IgD-negative memory B cell (primary cell): ENCODE data around the gene STYX. TPM values are rescaled to one million over a fixed set of nuclear protein-coding genes. Genes with fewer than 3 reads are reported as not detected.
"Not testable (repeated sequence)": the region's sequence is repeated elsewhere in the genome, so short reads cannot be mapped to it uniquely, and the experiment has no call there.

Source experiments
- H3K27ac Mint-ChIP-seq, 3 donors: one replicate each; pipeline ENCODE4 v1.8.0; 2020 to 2022; ENCODE audit warnings: mild to moderate bottlenecking in 3 of 3, mixed read lengths in 3 of 3, moderate library complexity in 1 of 3
- H3K27me3 Mint-ChIP-seq: one replicate; pipeline ENCODE4 v1.8.0; 2021; ENCODE audit warnings: mixed read lengths
- H3K36me3 Mint-ChIP-seq: one replicate; pipeline ENCODE4 v1.8.0; 2020; ENCODE audit warnings: mild to moderate bottlenecking, mixed read lengths
- H3K4me1 Mint-ChIP-seq, 3 donors: one replicate each; pipeline ENCODE4 v1.8.0; 2020 to 2022; ENCODE audit warnings: mixed read lengths in 3 of 3, mild to moderate bottlenecking in 1 of 3
- H3K4me3 Mint-ChIP-seq, 4 donors: one replicate each; pipeline ENCODE4 v1.8.0; 2020 to 2022; ENCODE audit warnings: mild to moderate bottlenecking in 4 of 4, mixed read lengths in 4 of 4, moderate library complexity in 3 of 4
- H3K9me3 Mint-ChIP-seq, 3 donors: one replicate each; pipeline ENCODE4 v1.8.0; 2020 to 2021; ENCODE audit warnings: mixed read lengths in 3 of 3, mild to moderate bottlenecking in 1 of 3
- polyA plus RNA-seq: library from polyadenylated mRNA; unstranded; fragments of 300-500 nt; fragmentation: Illumina TruSeq; gene quantifications from one replicate; pipeline ENCODE4 v1.2.3, GENCODE V29; 2021

STYX gene
- polyA plus RNA-seq, 1 donor from 2014 or later: 14.1 TPM

GRCh38 chr14:52706286-52706685 is 23.7 kb upstream of the STYX start:
- H3K27me3 Mint-ChIP-seq: no peaks in the 10 kb centered on the region
- peak overlapping the region; percentile 94 to 100 (median 98) for H3K4me3 Mint-ChIP-seq
- no peaks in the 10 kb centered on the region for H3K9me3 Mint-ChIP-seq
- no peaks in the 10 kb centered on the region for H3K36me3 Mint-ChIP-seq
- peaks cover 19 to 24% (median 23%) of the 10 kb centered on the region in 3 donors for H3K4me1 Mint-ChIP-seq
- peak overlapping the region; percentile 54 to 99 (median 96) for H3K27ac Mint-ChIP-seq

- peak within 1 kb of the TSS; percentile 54 to 99 (median 96) for H3K27ac Mint-ChIP-seq
- H3K36me3 Mint-ChIP-seq: no peaks in the 10 kb centered on the region
- H3K27me3 Mint-ChIP-seq: no peaks in the 10 kb centered on the region
- peaks cover 19 to 24% (median 24%) of the 10 kb centered on the region in 3 donors for H3K4me1 Mint-ChIP-seq
- no peaks in the 10 kb centered on the region for H3K9me3 Mint-ChIP-seq
- H3K4me3 Mint-ChIP-seq: peak within 1 kb of the TSS; percentile 94 to 100 (median 98)
These were observed 23.0 kb upstream of the STYX start, which contains the start of gene PSMC6 for GRCh38 chr14:52706724-52707706. Gene PSMC6 (plus strand): TSS chr14:52707200. CDS start chr14:52707220, 20 bp downstream.

- H3K4me1 Mint-ChIP-seq: peaks cover 16 to 22% (median 21%) of the 10 kb centered on the region in 3 donors
- H3K36me3 Mint-ChIP-seq: peaks cover 4% of the 10 kb centered on the region
- H3K9me3 Mint-ChIP-seq: no peaks in the 10 kb centered on the region
- H3K27ac Mint-ChIP-seq: no peak overlapping the region
- no peak overlapping the region for H3K4me3 Mint-ChIP-seq
- H3K27me3 Mint-ChIP-seq: no peaks in the 10 kb centered on the region
These were observed 18.3 kb upstream of the STYX start for GRCh38 chr14:52711666-52712065.

GRCh38 chr14:52716155-52716554 is 13.8 kb upstream of the STYX start:
- Mint-ChIP-seq H3K36me3 (peaks cover 4% of the 10 kb centered on the region), H3K4me3 (no peak overlapping the region), H3K27ac (peak overlapping the region in 1 of 3 donors; percentile 76), H3K4me1 (peaks cover 2 to 3% (median 3%) of the 10 kb centered on the region in 3 donors), H3K9me3 (no peaks in the 10 kb centered on the region), H3K27me3 (no peaks in the 10 kb centered on the region)

- Mint-ChIP-seq H3K27me3 (no peaks in the 10 kb centered on the region), H3K4me1 (peaks cover 32 to 43% (median 37%) of the 10 kb centered on the region in 3 donors)
These were observed 6.2 kb upstream of the STYX start for GRCh38 chr14:52723514-52724359.

DNA sequence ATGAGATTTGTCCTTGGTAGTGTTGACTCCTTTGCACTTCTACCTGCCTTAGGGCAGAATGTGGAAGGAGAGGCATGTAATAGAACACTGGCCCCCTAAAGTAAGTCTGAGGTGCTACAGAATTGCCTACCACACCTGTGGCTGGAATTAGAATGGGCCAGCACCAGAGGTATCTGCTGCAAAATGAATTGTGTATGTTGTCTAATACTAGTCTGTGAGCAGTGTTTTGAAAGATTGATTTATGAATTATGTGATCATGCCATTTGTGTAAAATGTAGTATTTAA is 5.7 kb upstream of the STYX start:
- no peaks in the 10 kb centered on the region for H3K9me3 Mint-ChIP-seq
- H3K4me1 Mint-ChIP-seq: peaks cover 32 to 43% (median 37%) of the 10 kb centered on the region in 3 donors
- peak overlapping the region; percentile 40 to 84 (median 66) for H3K27ac Mint-ChIP-seq
- peak overlapping the region; percentile 80 to 95 (median 87) for H3K4me3 Mint-ChIP-seq
- H3K27me3 Mint-ChIP-seq: no peaks in the 10 kb centered on the region
- H3K36me3 Mint-ChIP-seq: peaks cover 11% of the 10 kb centered on the region

More at GRCh38 chr14:52723514-52724359, 6.2 kb upstream of the STYX start:
- peaks cover 11% of the 10 kb centered on the region for H3K36me3 Mint-ChIP-seq
- no peaks in the 10 kb centered on the region for H3K9me3 Mint-ChIP-seq
- H3K27ac Mint-ChIP-seq: peak overlapping the region; percentile 40 to 84 (median 66)
- peak overlapping the region; percentile 80 to 95 (median 87) for H3K4me3 Mint-ChIP-seq

GRCh38 chr14:52727509-52727908 is 2.5 kb upstream of the STYX start:
- peaks cover 32 to 39% (median 33%) of the 10 kb centered on the region in 3 donors for H3K4me1 Mint-ChIP-seq
- H3K36me3 Mint-ChIP-seq, H3K27me3 Mint-ChIP-seq, H3K27ac Mint-ChIP-seq, H3K4me3 Mint-ChIP-seq, H3K9me3 Mint-ChIP-seq: not testable (repeated sequence)

DNA sequence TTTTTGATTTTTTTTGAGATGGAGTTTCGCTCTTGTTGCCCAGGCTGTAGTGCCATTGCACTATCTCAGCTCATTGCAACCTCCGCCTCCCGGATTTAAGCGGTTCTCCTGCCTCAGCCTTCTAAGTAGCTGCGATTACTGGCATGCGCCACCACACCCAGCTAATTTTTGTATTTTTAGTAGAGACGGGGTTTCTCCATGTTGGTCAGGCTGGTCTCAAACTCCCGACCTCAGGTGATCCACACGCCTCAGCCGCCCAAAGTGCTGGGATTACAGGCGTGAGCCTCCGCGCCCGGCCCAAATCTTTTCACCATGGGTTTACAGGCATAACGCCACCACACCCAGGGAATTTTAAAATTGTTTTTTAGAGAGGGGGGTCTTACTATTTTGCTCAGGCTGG is 931 bp upstream of the STYX start:
- H3K4me3 Mint-ChIP-seq: peak overlapping the region in 1 of 4 donors; percentile 94
- H3K27ac Mint-ChIP-seq: peak overlapping the region; percentile 67 to 94 (median 81)
- not testable (repeated sequence) for H3K27me3 Mint-ChIP-seq, H3K36me3 Mint-ChIP-seq, H3K9me3 Mint-ChIP-seq
- H3K4me1 Mint-ChIP-seq: peaks cover 27 to 31% (median 29%) of the 10 kb centered on the region in 3 donors

GRCh38 chr14:52729585-52729924 is 411 bp upstream of the STYX start:
- Mint-ChIP-seq H3K27ac (peak overlapping the region; percentile 67 to 96 (median 94)), H3K27me3 (no peaks in the 10 kb centered on the region), H3K4me3 (peak overlapping the region; percentile 92 to 96 (median 95)), H3K36me3 (peaks cover 6% of the 10 kb centered on the region), H3K9me3 (no peaks in the 10 kb centered on the region), H3K4me1 (peaks cover 26 to 33% (median 28%) of the 10 kb centered on the region in 3 donors)

DNA sequence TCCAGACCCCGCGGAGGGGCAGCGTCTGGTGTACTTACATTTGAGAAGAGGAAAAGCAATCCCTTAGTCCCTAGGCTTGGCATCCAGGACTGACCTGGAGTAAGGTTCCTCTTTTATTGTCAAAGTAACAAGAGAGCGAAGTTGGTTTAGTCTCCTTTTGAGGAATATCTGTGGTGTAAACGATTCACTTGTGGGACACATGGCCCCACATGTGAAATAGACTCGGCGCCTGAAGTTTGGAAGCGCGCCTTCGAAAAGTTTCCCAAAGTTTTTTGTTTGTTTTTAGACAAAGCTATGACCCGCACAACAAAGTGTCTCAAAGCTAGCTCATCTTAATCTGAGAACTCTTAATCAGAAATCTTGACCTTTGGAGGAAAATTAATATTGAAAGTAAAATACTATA is 744 bp downstream of the STYX start:
- peak overlapping the region; percentile 92 to 96 (median 95) for H3K4me3 Mint-ChIP-seq
- H3K27me3 Mint-ChIP-seq: no peaks in the 10 kb centered on the region
- H3K4me1 Mint-ChIP-seq: peaks cover 20 to 35% (median 25%) of the 10 kb centered on the region in 3 donors
- H3K27ac Mint-ChIP-seq: peak overlapping the region; percentile 43 to 96 (median 67)
- peaks cover 6% of the 10 kb centered on the region for H3K36me3 Mint-ChIP-seq
- no peaks in the 10 kb centered on the region for H3K9me3 Mint-ChIP-seq

GRCh38 chr14:52733824-52734223 is 3.9 kb downstream of the STYX start:
- Mint-ChIP-seq H3K4me1 (peaks cover 31 to 50% (median 38%) of the 10 kb centered on the region in 3 donors), H3K36me3 (peaks cover 10% of the 10 kb centered on the region), H3K9me3 (no peaks in the 10 kb centered on the region), H3K27ac (no peak overlapping the region), H3K27me3 (no peaks in the 10 kb centered on the region), H3K4me3 (peak overlapping the region in 1 of 4 donors; percentile 54)

DNA sequence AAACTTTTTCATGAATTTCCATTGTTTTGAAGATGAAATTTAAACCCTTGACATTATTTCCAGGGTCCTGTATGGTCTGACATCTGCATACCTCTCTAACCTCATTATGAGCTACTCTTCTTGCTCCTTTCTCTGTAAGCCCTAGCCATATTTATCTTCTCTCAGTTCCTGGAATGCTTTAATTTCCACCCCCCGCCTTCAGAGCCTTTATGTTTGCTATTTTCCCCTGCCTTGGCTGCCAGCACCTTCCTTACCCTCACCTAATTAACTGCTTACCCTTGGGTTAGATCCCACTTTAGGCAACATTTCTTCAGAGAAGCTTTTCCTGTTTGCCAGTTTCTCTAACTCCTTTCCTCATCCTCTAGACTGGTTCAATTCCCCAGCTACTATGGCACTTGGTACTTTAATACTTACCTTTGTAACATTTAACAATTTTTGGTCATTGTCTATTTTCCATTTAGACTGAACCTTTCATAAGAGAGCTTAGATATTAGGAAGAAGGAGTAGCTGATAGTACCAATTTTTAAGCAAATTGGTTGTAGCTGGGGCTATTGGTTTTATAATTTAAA is 6.0 kb downstream of the STYX start:
- Mint-ChIP-seq H3K27me3 (no peaks in the 10 kb centered on the region), H3K36me3 (peaks cover 14% of the 10 kb centered on the region), H3K4me3 (peak overlapping the region in 3 of 4 donors; percentile 15 to 70 (median 47)), H3K27ac (peak overlapping the region in 2 of 3 donors; percentile 32 to 34), H3K9me3 (no peaks in the 10 kb centered on the region), H3K4me1 (peaks cover 34 to 54% (median 45%) of the 10 kb centered on the region in 3 donors)

- Mint-ChIP-seq H3K27me3 (no peaks in the 10 kb centered on the region), H3K36me3 (peaks cover 14% of the 10 kb centered on the region), H3K4me3 (no peak overlapping the region), H3K9me3 (no peaks in the 10 kb centered on the region), H3K4me1 (peaks cover 41 to 58% (median 50%) of the 10 kb centered on the region in 3 donors), H3K27ac (no peak overlapping the region)
These were observed 8.4 kb downstream of the STYX start for GRCh38 chr14:52738409-52738808.

- Mint-ChIP-seq H3K27ac (peak overlapping the region in 1 of 3 donors; percentile 63), H3K27me3 (no peaks in the 10 kb centered on the region), H3K4me3 (peak overlapping the region in 1 of 4 donors; percentile 35), H3K4me1 (peaks cover 40 to 42% (median 41%) of the 10 kb centered on the region in 3 donors), H3K9me3 (no peaks in the 10 kb centered on the region), H3K36me3 (peaks cover 12% of the 10 kb centered on the region)
These were observed 10.8 kb downstream of the STYX start for GRCh38 chr14:52740751-52741150.
